Vagina (tissue), 2 donors: Measurements from ENCODE around the gene RNF144A.

Experiments used
- POLR2A ChIP-seq, 2 donors: fragments of 450-650 bp; IDR thresholded peaks; one replicate each; pipeline ENCODE4 v1.6.1; 2017; ENCODE audit warnings: antibody characterized with exemption in 2 of 2, mild to moderate bottlenecking in 2 of 2, moderate library complexity in 2 of 2
- POLR2AphosphoS5 ChIP-seq, 2 donors: sonication (generic); formaldehyde crosslinking; IDR thresholded peaks; one replicate each; pipeline ENCODE4 v1.9.0; 2017; ENCODE audit warnings: antibody characterized with exemption in 2 of 2, mild to moderate bottlenecking in 2 of 2, low read depth in 1 of 2; ENCODE audit not compliant: insufficient read depth in 1 of 2
- TF ChIP-seq, protein P1 (sequence below), 3 experiments: fragments of 450-650 bp in 2 of 3; fragments of 200-600 bp in 1 of 3; sonication (generic) in 1 of 3; IDR thresholded peaks; one replicate each; pipeline ENCODE4 v1.5.1; 2017 to 2019; ENCODE audit warnings: antibody characterized with exemption in 3 of 3, mild to moderate bottlenecking in 2 of 3, moderate library complexity in 2 of 3

DNA sequence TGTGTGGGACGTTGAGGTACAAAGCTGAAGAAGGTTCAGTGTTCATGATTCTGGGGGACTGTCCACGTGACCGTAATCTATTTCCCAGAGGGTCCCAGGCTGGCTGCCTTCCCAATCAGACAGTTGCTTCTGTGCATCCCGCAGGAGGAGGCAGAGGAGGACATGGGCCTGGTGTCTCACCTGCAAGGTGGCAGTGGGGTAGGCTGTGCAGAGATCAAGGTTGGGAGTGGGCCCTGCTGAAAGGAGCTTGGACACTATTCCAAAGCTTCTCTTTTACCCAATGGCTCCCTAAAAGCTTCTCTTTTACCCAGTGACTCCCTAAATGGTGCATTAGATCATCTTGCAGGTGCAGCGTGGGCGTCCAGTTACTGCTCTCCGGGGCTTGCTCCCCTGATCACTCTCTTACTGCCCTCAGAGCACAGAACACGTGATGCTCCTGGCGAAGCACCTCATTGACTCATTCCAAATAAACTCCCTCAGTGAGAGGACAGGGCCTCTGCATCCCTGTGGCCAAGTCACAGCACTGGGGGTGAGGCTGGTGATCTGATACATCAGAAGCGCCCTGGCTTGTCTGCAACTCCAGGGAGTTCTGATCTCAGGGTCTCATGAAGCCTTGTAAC, 41.5 kb downstream of the RNF144A start:
- TF ChIP-seq POLR2AphosphoS5 (IDR thresholded peaks at IDR 0.05; ENCODE audit: insufficient read depth in 1 of 2, low read depth in 1 of 2) (peak; percentile 16 to 45), POLR2A (IDR thresholded peaks at IDR 0.05) (no peak)
- TF ChIP-seq, protein P1, sequence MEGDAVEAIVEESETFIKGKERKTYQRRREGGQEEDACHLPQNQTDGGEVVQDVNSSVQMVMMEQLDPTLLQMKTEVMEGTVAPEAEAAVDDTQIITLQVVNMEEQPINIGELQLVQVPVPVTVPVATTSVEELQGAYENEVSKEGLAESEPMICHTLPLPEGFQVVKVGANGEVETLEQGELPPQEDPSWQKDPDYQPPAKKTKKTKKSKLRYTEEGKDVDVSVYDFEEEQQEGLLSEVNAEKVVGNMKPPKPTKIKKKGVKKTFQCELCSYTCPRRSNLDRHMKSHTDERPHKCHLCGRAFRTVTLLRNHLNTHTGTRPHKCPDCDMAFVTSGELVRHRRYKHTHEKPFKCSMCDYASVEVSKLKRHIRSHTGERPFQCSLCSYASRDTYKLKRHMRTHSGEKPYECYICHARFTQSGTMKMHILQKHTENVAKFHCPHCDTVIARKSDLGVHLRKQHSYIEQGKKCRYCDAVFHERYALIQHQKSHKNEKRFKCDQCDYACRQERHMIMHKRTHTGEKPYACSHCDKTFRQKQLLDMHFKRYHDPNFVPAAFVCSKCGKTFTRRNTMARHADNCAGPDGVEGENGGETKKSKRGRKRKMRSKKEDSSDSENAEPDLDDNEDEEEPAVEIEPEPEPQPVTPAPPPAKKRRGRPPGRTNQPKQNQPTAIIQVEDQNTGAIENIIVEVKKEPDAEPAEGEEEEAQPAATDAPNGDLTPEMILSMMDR (IDR thresholded peaks at IDR 0.05), result no peak
